ENCODE data around the gene NRG2. TPM values are rescaled to one million over a fixed set of nuclear protein-coding genes. Genes with fewer than 3 reads are reported as not detected.
A peak's percentile ranks its signal among the peaks of the same experiment; 100 is the strongest.

The NRG2 gene
- total and polyA plus RNA-seq, 2 donors: 1.4 to 5.1 TPM

GRCh38 chr5:139903795-139904565, 139.1 kb downstream of the NRG2 start:
- H3K4me1 ChIP-seq (ENCODE audit: insufficient read depth): no peaks in the 10 kb centered on the region
- peak overlapping the region; percentile 74 for H3K4me3 ChIP-seq (ENCODE audit: low read depth, low read length)
- H3K36me3 ChIP-seq (ENCODE audit: insufficient read depth): no peaks in the 10 kb centered on the region
- H3K27ac ChIP-seq (ENCODE audit: low read depth): no peak overlapping the region
- WGBS: under 1% methylated on average over 89 of the region's 89 CpGs
- no peak for DNase-seq (ENCODE audit: extremely low spot score)

GRCh38 chr5:139903450-139903794, 139.7 kb downstream of the NRG2 start:
- Histone ChIP-seq H3K4me1 (ENCODE audit: insufficient read depth) (no peaks in the 10 kb centered on the region), H3K36me3 (ENCODE audit: insufficient read depth) (no peaks in the 10 kb centered on the region), H3K4me3 (ENCODE audit: low read depth, low read length) (peak overlapping the region; percentile 74), H3K27ac (ENCODE audit: low read depth) (no peak overlapping the region)
- WGBS: 17% methylated on average over 14 of the region's 14 CpGs
- no peak for DNase-seq (ENCODE audit: extremely low spot score)

- H3K36me3 ChIP-seq (ENCODE audit: insufficient read depth): no peaks in the 10 kb centered on the region
- no peak overlapping the region for H3K27ac ChIP-seq (ENCODE audit: low read depth)
- no peak for DNase-seq (ENCODE audit: extremely low spot score)
- H3K4me3 ChIP-seq (ENCODE audit: low read depth, low read length): no peak overlapping the region
- no peaks in the 10 kb centered on the region for H3K4me1 ChIP-seq (ENCODE audit: insufficient read depth)
- WGBS: 84% methylated on average over 3 of the region's 3 CpGs
Observed at GRCh38 chr5:139901986-139902385, 141.1 kb downstream of the NRG2 start.

GRCh38 chr5:139901251-139901575, 141.9 kb downstream of the NRG2 start:
- H3K4me3 ChIP-seq (ENCODE audit: low read depth, low read length): no peak overlapping the region

GRCh38 chr5:139900546-139901250, 142.4 kb downstream of the NRG2 start:
- Histone ChIP-seq H3K4me3 (ENCODE audit: low read depth, low read length) (no peak overlapping the region), H3K4me1 (ENCODE audit: insufficient read depth) (no peaks in the 10 kb centered on the region), H3K27ac (ENCODE audit: low read depth) (no peak overlapping the region), H3K36me3 (ENCODE audit: insufficient read depth) (no peaks in the 10 kb centered on the region)
- no peak for DNase-seq (ENCODE audit: extremely low spot score)
- 84% methylated on average over 3 of the region's 3 CpGs for whole genome bisulfite sequencing

More at GRCh38 chr5:139901251-139901575, 141.9 kb downstream of the NRG2 start:
- Histone ChIP-seq H3K36me3 (ENCODE audit: insufficient read depth) (no peaks in the 10 kb centered on the region), H3K27ac (ENCODE audit: low read depth) (no peak overlapping the region), H3K4me1 (ENCODE audit: insufficient read depth) (no peaks in the 10 kb centered on the region)
- WGBS: 73% methylated on average over 2 of the region's 2 CpGs
- no peak for DNase-seq (ENCODE audit: extremely low spot score)

- 90% methylated on average over 2 of the region's 2 CpGs for WGBS
- no peak overlapping the region for H3K4me3 ChIP-seq (ENCODE audit: low read depth, low read length)
- no peaks in the 10 kb centered on the region for H3K36me3 ChIP-seq (ENCODE audit: insufficient read depth)
- no peak for DNase-seq (ENCODE audit: extremely low spot score)
- no peak overlapping the region for H3K27ac ChIP-seq (ENCODE audit: low read depth)
- H3K4me1 ChIP-seq (ENCODE audit: insufficient read depth): peaks cover 3% of the 10 kb centered on the region
Observed at GRCh38 chr5:139898981-139899380, 144.1 kb downstream of the NRG2 start.

GRCh38 chr5:139897982-139898381, 145.1 kb downstream of the NRG2 start:
- Histone ChIP-seq H3K4me3 (ENCODE audit: low read depth, low read length) (no peak overlapping the region), H3K27ac (ENCODE audit: low read depth) (no peak overlapping the region), H3K4me1 (ENCODE audit: insufficient read depth) (peaks cover 3% of the 10 kb centered on the region), H3K36me3 (ENCODE audit: insufficient read depth) (no peaks in the 10 kb centered on the region)
- whole genome bisulfite sequencing: 97% methylated on average over 6 of the region's 6 CpGs
- DNase-seq (ENCODE audit: extremely low spot score): no peak

- Histone ChIP-seq H3K4me3 (ENCODE audit: low read depth, low read length) (no peak overlapping the region), H3K36me3 (ENCODE audit: insufficient read depth) (no peaks in the 10 kb centered on the region), H3K27ac (ENCODE audit: low read depth) (no peak overlapping the region), H3K4me1 (ENCODE audit: insufficient read depth) (peaks cover 3% of the 10 kb centered on the region)
- 79% methylated on average over 6 of the region's 6 CpGs for WGBS
- DNase-seq (ENCODE audit: extremely low spot score): no peak
Observed at GRCh38 chr5:139897342-139897741, 145.8 kb downstream of the NRG2 start.

- Histone ChIP-seq H3K36me3 (ENCODE audit: insufficient read depth) (no peaks in the 10 kb centered on the region), H3K4me1 (ENCODE audit: insufficient read depth) (peaks cover 3% of the 10 kb centered on the region), H3K4me3 (ENCODE audit: low read depth, low read length) (no peak overlapping the region), H3K27ac (ENCODE audit: low read depth) (no peak overlapping the region)
- no peak for DNase-seq (ENCODE audit: extremely low spot score)
- WGBS: 89% methylated on average over 4 of the region's 4 CpGs
Observed at GRCh38 chr5:139896718-139897117, 146.4 kb downstream of the NRG2 start.

- Histone ChIP-seq H3K4me1 (ENCODE audit: insufficient read depth) (peaks cover 3% of the 10 kb centered on the region), H3K4me3 (ENCODE audit: low read depth, low read length) (no peak overlapping the region), H3K36me3 (ENCODE audit: insufficient read depth) (no peaks in the 10 kb centered on the region), H3K27ac (ENCODE audit: low read depth) (peak overlapping the region; percentile 27)
- no peak for DNase-seq (ENCODE audit: extremely low spot score)
- 26% methylated on average over 2 of the region's 2 CpGs for WGBS
Observed at GRCh38 chr5:139895647-139896046, 147.5 kb downstream of the NRG2 start.

- Histone ChIP-seq H3K36me3 (ENCODE audit: insufficient read depth) (no peaks in the 10 kb centered on the region), H3K4me1 (ENCODE audit: insufficient read depth) (peaks cover 3% of the 10 kb centered on the region), H3K4me3 (ENCODE audit: low read depth, low read length) (no peak overlapping the region), H3K27ac (ENCODE audit: low read depth) (peak overlapping the region; percentile 27)
- no peak for DNase-seq (ENCODE audit: extremely low spot score)
- WGBS: 97% methylated on average over 5 of the region's 5 CpGs
Observed at GRCh38 chr5:139895046-139895445, 148.1 kb downstream of the NRG2 start.

GRCh38 chr5:139893873-139894272, 149.2 kb downstream of the NRG2 start:
- Histone ChIP-seq H3K36me3 (ENCODE audit: insufficient read depth) (no peaks in the 10 kb centered on the region), H3K27ac (ENCODE audit: low read depth) (no peak overlapping the region), H3K4me1 (ENCODE audit: insufficient read depth) (peaks cover 3% of the 10 kb centered on the region), H3K4me3 (ENCODE audit: low read depth, low read length) (no peak overlapping the region)
- 53% methylated on average over 9 of the region's 9 CpGs for WGBS
- DNase-seq (ENCODE audit: extremely low spot score): no peak

- H3K4me1 ChIP-seq (ENCODE audit: insufficient read depth): no peaks in the 10 kb centered on the region
- no peak overlapping the region for H3K4me3 ChIP-seq (ENCODE audit: low read depth, low read length)
- 93% methylated on average over 2 of the region's 2 CpGs for WGBS
- no peak overlapping the region for H3K27ac ChIP-seq (ENCODE audit: low read depth)
- no peaks in the 10 kb centered on the region for H3K36me3 ChIP-seq (ENCODE audit: insufficient read depth)
- no peak for DNase-seq (ENCODE audit: extremely low spot score)
Observed at GRCh38 chr5:139889410-139889809, 153.7 kb downstream of the NRG2 start.

GRCh38 chr5:139888370-139888769, 154.7 kb downstream of the NRG2 start:
- WGBS: 73% methylated on average over 4 of the region's 4 CpGs
- Histone ChIP-seq H3K4me3 (ENCODE audit: low read depth, low read length) (no peak overlapping the region), H3K36me3 (ENCODE audit: insufficient read depth) (no peaks in the 10 kb centered on the region), H3K4me1 (ENCODE audit: insufficient read depth) (no peaks in the 10 kb centered on the region), H3K27ac (ENCODE audit: low read depth) (no peak overlapping the region)
- no peak for DNase-seq (ENCODE audit: extremely low spot score)

Data from urinary bladder (tissue), 4 donors.